ENCODE measurements around the gene ANKMY2. TPM values are rescaled to one million over a fixed set of nuclear protein-coding genes. Genes with fewer than 3 reads are reported as not detected.

Gene ANKMY2
- total RNA-seq (ENCODE audit: unreplicated experiment): 9.4 TPM
- long read RNA-seq, partial matches to known transcripts: 0 of 3 reads
- long read RNA-seq, other reads (novel, unspliced or antisense): 0 of 3 reads

GRCh38 chr7:16645593-16646471, at the start of gene ANKMY2, which contains the start of gene BZW2:
TSS of gene ANKMY2 (minus strand) at chr7:16645754. CDS start at chr7:16645573, 181 bp downstream.
TSS of gene BZW2 (plus strand) at chr7:16646181. CDS start at chr7:16665444, 19,263 bp downstream.
- H3K4me3 Mint-ChIP-seq (ENCODE audit: unreplicated experiment): peak within 1 kb of the TSS; percentile 99
- H3K27ac Mint-ChIP-seq (ENCODE audit: unreplicated experiment): peak within 1 kb of the TSS; percentile 100

GRCh38 chr7:16694806-16695205, 49.3 kb upstream of the ANKMY2 start:
- Mint-ChIP-seq H3K27me3 (ENCODE audit: unreplicated experiment) (no peaks in the 10 kb centered on the region), H3K27ac (ENCODE audit: unreplicated experiment) (no peak overlapping the region), H3K4me3 (ENCODE audit: unreplicated experiment) (no peak overlapping the region), H3K9me3 (ENCODE audit: unreplicated experiment) (no peaks in the 10 kb centered on the region), H3K36me3 (ENCODE audit: unreplicated experiment) (no peaks in the 10 kb centered on the region), H3K4me1 (ENCODE audit: low read depth, unreplicated experiment) (no peaks in the 10 kb centered on the region)
- TF ChIP-seq CTCF (IDR thresholded peaks at IDR 0.05; ENCODE audit: partially characterized antibody, unreplicated experiment): no peak
- no peak for DNase-seq

More at GRCh38 chr7:16645593-16646471, at the start of gene ANKMY2, which contains the start of gene BZW2:
- Mint-ChIP-seq H3K9me3 (ENCODE audit: unreplicated experiment) (peaks cover 12% of the 10 kb centered on the region), H3K27me3 (ENCODE audit: unreplicated experiment) (peaks cover 9% of the 10 kb centered on the region), H3K4me1 (ENCODE audit: low read depth, unreplicated experiment) (peaks cover 30% of the 10 kb centered on the region), H3K36me3 (ENCODE audit: unreplicated experiment) (no peaks in the 10 kb centered on the region)
- no peak for TF ChIP-seq CTCF (IDR thresholded peaks at IDR 0.05; ENCODE audit: partially characterized antibody, unreplicated experiment)
- DNase-seq: peak; percentile 95

- TF ChIP-seq CTCF (IDR thresholded peaks at IDR 0.05; ENCODE audit: partially characterized antibody, unreplicated experiment): no peak
- Mint-ChIP-seq H3K27ac (ENCODE audit: unreplicated experiment) (no peak overlapping the region), H3K4me1 (ENCODE audit: low read depth, unreplicated experiment) (no peaks in the 10 kb centered on the region), H3K27me3 (ENCODE audit: unreplicated experiment) (no peaks in the 10 kb centered on the region), H3K9me3 (ENCODE audit: unreplicated experiment) (no peaks in the 10 kb centered on the region), H3K36me3 (ENCODE audit: unreplicated experiment) (no peaks in the 10 kb centered on the region), H3K4me3 (ENCODE audit: unreplicated experiment) (no peak overlapping the region)
- DNase-seq: no peak
Observed at GRCh38 chr7:16693601-16694318, 48.2 kb upstream of the ANKMY2 start.

- H3K4me3 Mint-ChIP-seq (ENCODE audit: unreplicated experiment): no peak overlapping the region
- no peak for DNase-seq
- no peaks in the 10 kb centered on the region for H3K36me3 Mint-ChIP-seq (ENCODE audit: unreplicated experiment)
- no peak overlapping the region for H3K27ac Mint-ChIP-seq (ENCODE audit: unreplicated experiment)
- H3K4me1 Mint-ChIP-seq (ENCODE audit: low read depth, unreplicated experiment): no peaks in the 10 kb centered on the region
- no peak for TF ChIP-seq CTCF (IDR thresholded peaks at IDR 0.05; ENCODE audit: partially characterized antibody, unreplicated experiment)
- no peaks in the 10 kb centered on the region for H3K27me3 Mint-ChIP-seq (ENCODE audit: unreplicated experiment)
- H3K9me3 Mint-ChIP-seq (ENCODE audit: unreplicated experiment): no peaks in the 10 kb centered on the region
Observed at GRCh38 chr7:16691241-16691640, 45.7 kb upstream of the ANKMY2 start.

Data from glutamatergic neuron (in vitro differentiated cells).